Testis (tissue), 2 donors: Measurements from ENCODE around the gene CYB5A.

Experiments
- CTCF ChIP-seq, 3 experiments: fragments of 450-650 bp in 2 of 3; fragments of 200-600 bp in 1 of 3; sonication (generic) in 1 of 3; IDR thresholded peaks; one replicate each; pipeline ENCODE4 v1.5.1; 2016 to 2019; ENCODE audit warnings: antibody characterized with exemption in 3 of 3, mild to moderate bottlenecking in 2 of 3, moderate library complexity in 1 of 3
- POLR2A ChIP-seq: fragments of 450-650 bp; IDR thresholded peaks from one replicate; pipeline ENCODE4 v1.6.1; 2017; ENCODE audit warnings: antibody characterized with exemption, mild to moderate bottlenecking, moderate library complexity

DNA sequence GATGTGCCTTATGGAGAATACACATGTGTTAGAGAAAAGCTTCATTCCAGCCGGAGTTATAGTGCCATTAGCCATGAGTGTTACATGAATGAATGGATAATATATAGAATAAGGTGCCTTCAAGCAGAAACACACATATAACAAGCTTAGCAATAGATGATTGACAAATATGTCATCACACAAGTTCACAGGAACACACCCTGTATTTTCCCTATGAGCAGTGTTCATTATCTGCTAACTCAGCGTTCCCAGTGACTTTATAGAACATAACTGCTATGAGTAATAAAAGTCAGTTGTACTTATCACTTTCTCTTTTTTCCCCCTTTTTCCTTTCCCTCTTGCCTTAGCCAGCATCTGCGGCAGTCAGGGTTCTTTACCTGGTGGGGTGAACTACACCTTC, 78.3 kb downstream of the CYB5A start:
- TF ChIP-seq CTCF (IDR thresholded peaks at IDR 0.05): no peak
- TF ChIP-seq POLR2A: no peak
